Measurements from ENCODE around the gene CKLF.

GRCh38 chr16:66608241-66609138, 56.1 kb downstream of the CKLF start:
- TF ChIP-seq CTCF (IDR thresholded peaks at IDR 0.05 in 4 of 5, conservative IDR thresholded peaks at IDR 0.05 in 1 of 5) = peak; percentile 67 to 94 (median 87)
- no peak for TF ChIP-seq POLR2A (IDR thresholded peaks at IDR 0.05)
